K562 (cell line): ENCODE results near the gene CSPG5. TPM values are rescaled to one million over a fixed set of nuclear protein-coding genes. Genes with fewer than 3 reads are reported as not detected.
A peak's percentile ranks its signal among the peaks of the same experiment; 100 is the strongest.

Experiments used
- CBFB ChIP-seq: sonication (generic); formaldehyde crosslinking; IDR thresholded peaks from 2 replicates; pipeline ENCODE4 v1.4.0; 2020; ENCODE audit warnings: mild to moderate bottlenecking, missing genetic modification reagents
- CBX3 ChIP-seq, 2 experiments: IDR thresholded peaks; 1 replicate in 1 of 2; 2 replicates in 1 of 2; pipeline ENCODE4 v1.6.1; 2012; ENCODE audit warnings: inconsistent platforms in 2 of 2, low read length in 2 of 2, borderline replicate concordance in 1 of 2, control low read depth in 1 of 2
- CBX5 ChIP-seq: IDR thresholded peaks from 2 replicates; pipeline ENCODE4 v1.6.1; 2014; ENCODE audit warnings: low read depth, borderline replicate concordance
- EP300 ChIP-seq: IDR thresholded peaks from 2 replicates; pipeline ENCODE4 v1.6.1; 2012; ENCODE audit warnings: low read length, improper control_type of control experiment
- ETV5 ChIP-seq: sonication (generic); formaldehyde crosslinking; IDR thresholded peaks from 2 replicates; pipeline ENCODE4 v1.4.0; 2020; ENCODE audit warnings: low read depth, mild to moderate bottlenecking, missing genetic modification reagents
- MLLT1 ChIP-seq, 2 experiments: fragments of 450-650 bp; IDR thresholded peaks; 2 replicates each; pipeline ENCODE4 v1.6.1; 2016
- MTA3 ChIP-seq: fragments of 450-650 bp; formaldehyde crosslinking; IDR thresholded peaks from 2 replicates; pipeline ENCODE4 v1.6.1; 2017; ENCODE audit warnings: mild to moderate bottlenecking, borderline replicate concordance
- NKRF ChIP-seq: fragments of 450-650 bp; IDR thresholded peaks from 2 replicates; pipeline ENCODE4 v1.6.1; 2016; ENCODE audit warnings: borderline replicate concordance
- OTX1 ChIP-seq: fragments of 450-650 bp; formaldehyde crosslinking; IDR thresholded peaks from 2 replicates; pipeline ENCODE4 v1.4.0; 2022; ENCODE audit warnings: mild to moderate bottlenecking
- PREB ChIP-seq: sonication (generic); formaldehyde crosslinking; IDR thresholded peaks from 2 replicates; pipeline ENCODE4 v1.8.1; 2023; ENCODE audit warnings: mild to moderate bottlenecking, missing genetic modification reagents
- RAD21 ChIP-seq, 2 experiments: fragments of 250-450 bp in 1 of 2; fragments of 450-650 bp in 1 of 2; sonication (Bioruptor Pico) in 1 of 2; formaldehyde crosslinking in 1 of 2; IDR thresholded peaks in 1 of 2; conservative IDR thresholded peaks in 1 of 2; 2 replicates each; pipeline versions ENCODE4 v1.4.0 to v1.8.0; 2020 to 2022; ENCODE audit warnings: mild to moderate bottlenecking in 2 of 2, moderate library complexity in 1 of 2
- TBL1XR1 ChIP-seq, 2 experiments: IDR thresholded peaks; 2 replicates each; pipeline ENCODE4 v1.6.1; 2012; ENCODE audit warnings: improper control_type of control experiment in 2 of 2, low read length in 2 of 2, mild to moderate bottlenecking in 1 of 2
- YY1 ChIP-seq, 3 experiments: IDR thresholded peaks; 2 replicates each; pipeline ENCODE4 v1.6.1; 2011; ENCODE audit warnings: low read length in 2 of 3, mild to moderate bottlenecking in 2 of 3, moderate library complexity in 2 of 3, borderline replicate concordance in 1 of 3, control low read depth in 1 of 3, low read depth in 1 of 3; ENCODE audit not compliant: insufficient read depth in 3 of 3, insufficient replicate concordance in 2 of 3, control insufficient read depth in 1 of 3, insufficient read length in 1 of 3; ENCODE audit errors: extremely low read depth in 1 of 3
- ZNF395 ChIP-seq: fragments of 200-800 bp; sonication (Bioruptor generic); IDR thresholded peaks from 2 replicates; pipeline ENCODE4 v1.6.1; 2017; ENCODE audit warnings: missing genetic modification characterization, missing compliant biosample characterization
- polyA plus RNA-seq, 8 experiments: library from polyadenylated mRNA; depleted of rRNA in 4 of 8; stranded (reverse) in 5 of 8; unstranded in 3 of 8; fragments of >200 nt; fragmentation: Nextera tagmentation in 2 of 8; fragmentation: Illumina TruSeq in 1 of 8; extraction: Ambion mirVana in 2 of 8; extraction: Trizol in 1 of 8; gene quantifications; 2 replicates each; pipeline versions ENCODE4 v1.2.1 to v1.2.3, GENCODE V29; 2011 to 2014; ENCODE audit warnings: inconsistent platforms in 1 of 8, missing spikeins in 1 of 8
- total RNA-seq, 7 experiments: library from RNA; depleted of rRNA in 6 of 7; stranded (reverse); fragments of >200 nt in 6 of 7; fragmentation: Illumina TruSeq in 2 of 7; extraction: Trizol in 2 of 7; gene quantifications; 2 replicates each; pipeline versions ENCODE4 v1.2.1 to v1.2.3, GENCODE V29; 2011 to 2021; ENCODE audit warnings: low replicate concordance in 1 of 7
- TF ChIP-seq, protein P1 (sequence below): sonication (generic); formaldehyde crosslinking; IDR thresholded peaks from 2 replicates; pipeline ENCODE4 v1.8.0; 2022; ENCODE audit warnings: missing genetic modification reagents, mild to moderate bottlenecking, moderate library complexity, borderline replicate concordance

CSPG5 gene
- total and polyA plus RNA-seq, 9 of the 15 experiments (the other 6 are each of a cell fraction or from before 2014, with no cell fraction given) = 0.06 to 3.3 (median 2.4) TPM

DNA sequence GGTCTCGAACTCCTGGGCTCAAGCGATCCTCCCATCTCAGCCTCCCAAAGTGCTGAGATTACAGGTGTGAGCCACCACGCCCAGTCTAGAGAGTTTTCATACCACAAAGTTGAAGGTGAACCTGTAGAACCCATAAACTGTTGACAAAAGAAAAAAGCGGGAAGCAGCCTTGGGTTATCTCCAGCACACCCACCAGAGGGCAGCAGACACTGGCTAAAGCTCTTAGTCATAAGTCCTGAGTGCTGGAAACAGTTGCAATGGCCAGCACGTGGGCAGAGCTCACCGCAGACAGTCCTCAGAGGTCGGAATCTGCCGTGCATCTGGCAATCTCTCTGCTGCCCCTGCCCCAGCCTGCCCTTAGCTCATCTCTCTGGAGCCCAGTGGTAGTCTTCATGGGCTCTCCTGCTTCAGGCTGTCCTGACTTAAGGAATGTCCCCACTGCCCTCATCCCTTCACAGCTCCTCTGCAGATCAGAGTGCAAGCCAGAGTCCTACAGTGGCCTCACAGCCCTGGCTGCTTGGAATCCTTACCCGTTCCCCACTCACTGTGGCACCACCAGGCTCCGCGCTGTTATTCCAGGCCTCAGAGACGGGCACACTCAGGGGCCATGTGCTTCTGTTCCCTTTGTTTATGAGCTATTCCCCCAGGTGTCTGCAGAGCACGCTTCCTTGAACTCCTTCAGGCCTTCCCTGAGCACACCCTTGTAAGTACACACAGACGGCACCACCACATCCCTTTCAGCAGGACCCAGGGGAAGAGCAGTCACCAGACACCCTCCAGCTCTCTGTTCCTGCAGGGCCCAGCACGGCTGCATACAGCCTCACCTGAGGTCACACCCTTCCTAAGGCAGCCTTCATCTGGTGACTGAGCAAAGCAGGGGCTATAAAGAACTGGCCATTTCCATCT, 56.3 kb downstream of the CSPG5 start (continued):
- TF ChIP-seq YY1 (IDR thresholded peaks at IDR 0.05; ENCODE audit: borderline replicate concordance in 1 of 3, control insufficient read depth in 1 of 3, extremely low read depth in 1 of 3, insufficient read depth in 3 of 3, insufficient read length in 1 of 3, insufficient replicate concordance in 2 of 3, low read depth in 1 of 3, low read length in 2 of 3) = peak in 2 of 3 experiments; percentile 40 to 52
- TF ChIP-seq RAD21 (CRISPR knock-in tag; conservative IDR thresholded peaks at IDR 0.05 in 1 of 2, IDR thresholded peaks at IDR 0.05 in 1 of 2) = peak; percentile 98 to 100
- peak; percentile 10 to 54; a peak in 1 of 4 replicates for TF ChIP-seq MLLT1 (IDR thresholded peaks at IDR 0.05)
- TF ChIP-seq TBL1XR1 (IDR thresholded peaks at IDR 0.05; ENCODE audit: low read length in 2 of 2) = peak in 1 of 2 experiments; percentile 29; a peak in 2 of 4 replicates
- TF ChIP-seq OTX1 (CRISPR knock-in tag) = no peak
- peak in 1 of 2 experiments; percentile 97; a peak in 1 of 3 replicates for TF ChIP-seq CBX3 (IDR thresholded peaks at IDR 0.05; ENCODE audit: borderline replicate concordance in 1 of 2, low read length in 2 of 2)
- peak; percentile 42; the same call in 1 of the 2 replicates for TF ChIP-seq ETV5 (CRISPR knock-in tag)
- TF ChIP-seq MTA3 = peak; percentile 81; the same call in 1 of the 2 replicates
- 0 out of 2 replicates have a peak, but pooled peaks have one; percentile 49 for TF ChIP-seq NKRF
- no peak for TF ChIP-seq PREB (CRISPR knock-in tag)
- TF ChIP-seq EP300 = peak; percentile 52
- peak; percentile 91; the same call in 1 of the 2 replicates for TF ChIP-seq CBFB (CRISPR knock-in tag)
- TF ChIP-seq ZNF395 (CRISPR knock-in tag) = peak; percentile 36; the same call in 1 of the 2 replicates
- peak; percentile 74; the same call in 1 of the 2 replicates for TF ChIP-seq CBX5
- TF ChIP-seq, protein P1, sequence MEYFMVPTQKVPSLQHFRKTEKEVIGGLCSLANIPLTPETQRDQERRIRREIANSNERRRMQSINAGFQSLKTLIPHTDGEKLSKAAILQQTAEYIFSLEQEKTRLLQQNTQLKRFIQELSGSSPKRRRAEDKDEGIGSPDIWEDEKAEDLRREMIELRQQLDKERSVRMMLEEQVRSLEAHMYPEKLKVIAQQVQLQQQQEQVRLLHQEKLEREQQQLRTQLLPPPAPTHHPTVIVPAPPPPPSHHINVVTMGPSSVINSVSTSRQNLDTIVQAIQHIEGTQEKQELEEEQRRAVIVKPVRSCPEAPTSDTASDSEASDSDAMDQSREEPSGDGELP = peak; percentile 80; the same call in 1 of the 2 replicates
